Loucy (cell line): ENCODE results near the gene ABLIM1.

Experiments
- H2AFZ ChIP-seq: fragments of 200-600 bp; sonication (generic); 2 replicates; pipeline ENCODE4 v1.6.0; 2016; ENCODE audit warnings: antibody characterized with exemption, mild to moderate bottlenecking, low read length, moderate library complexity
- H3F3A ChIP-seq: fragments of 200-600 bp; 2 replicates; pipeline ENCODE4 v1.6.0; 2016; ENCODE audit warnings: antibody characterized with exemption, low read depth, mild to moderate bottlenecking
- H3K27me3 ChIP-seq: fragments of 200-600 bp; sonication (generic); 2 replicates; pipeline ENCODE4 v1.6.1; 2014; ENCODE audit warnings: low read length, mild to moderate bottlenecking; ENCODE audit not compliant: insufficient read depth, poor library complexity, severe bottlenecking
- H3K36me3 ChIP-seq: fragments of 200-600 bp; sonication (generic); 2 replicates; pipeline ENCODE4 v1.6.1; 2016; ENCODE audit warnings: low read length; ENCODE audit not compliant: insufficient read depth
- H3K4me1 ChIP-seq: fragments of 200-600 bp; sonication (generic); 2 replicates; pipeline ENCODE4 v1.5.1; 2014; ENCODE audit warnings: low read length, mild to moderate bottlenecking; ENCODE audit not compliant: insufficient read depth, poor library complexity, severe bottlenecking
- H3K4me2 ChIP-seq: fragments of 200-600 bp; sonication (generic); 2 replicates; pipeline ENCODE4 v1.6.0; 2014; ENCODE audit warnings: antibody characterized with exemption, low read length, low read depth, mild to moderate bottlenecking; ENCODE audit not compliant: poor library complexity, severe bottlenecking
- H3K4me3 ChIP-seq: fragments of 200-600 bp; sonication (generic); 2 replicates; pipeline ENCODE4 v1.5.1; 2014; ENCODE audit warnings: low read length, mild to moderate bottlenecking, mixed read lengths; ENCODE audit not compliant: poor library complexity, severe bottlenecking
- H3K79me2 ChIP-seq: fragments of 200-600 bp; sonication (generic); 2 replicates; pipeline ENCODE4 v1.6.1; 2014; ENCODE audit warnings: low read length; ENCODE audit not compliant: insufficient read depth
- H3K9ac ChIP-seq: fragments of 200-600 bp; sonication (generic); 2 replicates; pipeline ENCODE4 v1.6.0; 2014; ENCODE audit warnings: mild to moderate bottlenecking, low read depth, low read length, moderate library complexity; ENCODE audit not compliant: poor library complexity, severe bottlenecking
- H3K9me2 ChIP-seq: fragments of 200-600 bp; sonication (generic); replicated peaks from 2 replicates; pipeline ENCODE4 v1.6.1; 2016; ENCODE audit warnings: low read depth, low read length, mixed read lengths
- H3K9me3 ChIP-seq: fragments of 200-600 bp; sonication (generic); 2 replicates; pipeline ENCODE4 v1.6.1; 2014; ENCODE audit warnings: mild to moderate bottlenecking, antibody characterized with exemption, low read length, low read depth; ENCODE audit not compliant: insufficient read depth
- H4K20me1 ChIP-seq: fragments of 200-600 bp; sonication (generic); 2 replicates; pipeline ENCODE4 v1.6.0; 2014; ENCODE audit warnings: antibody characterized with exemption, low read length, mild to moderate bottlenecking; ENCODE audit not compliant: insufficient read depth, poor library complexity, severe bottlenecking
- EZH2phosphoT487 ChIP-seq: fragments of 200-600 bp; IDR thresholded peaks from 2 replicates; pipeline ENCODE4 v1.6.1; 2018; ENCODE audit warnings: antibody characterized with exemption, mild to moderate bottlenecking, moderate library complexity, borderline replicate concordance
- TF ChIP-seq, protein P1 (sequence below): fragments of 200-600 bp; sonication (generic); conservative IDR thresholded peaks from 2 replicates; pipeline ENCODE4 v1.5.1; 2014; ENCODE audit warnings: mild to moderate bottlenecking, antibody characterized with exemption, low read length

Gene ABLIM1

DNA sequence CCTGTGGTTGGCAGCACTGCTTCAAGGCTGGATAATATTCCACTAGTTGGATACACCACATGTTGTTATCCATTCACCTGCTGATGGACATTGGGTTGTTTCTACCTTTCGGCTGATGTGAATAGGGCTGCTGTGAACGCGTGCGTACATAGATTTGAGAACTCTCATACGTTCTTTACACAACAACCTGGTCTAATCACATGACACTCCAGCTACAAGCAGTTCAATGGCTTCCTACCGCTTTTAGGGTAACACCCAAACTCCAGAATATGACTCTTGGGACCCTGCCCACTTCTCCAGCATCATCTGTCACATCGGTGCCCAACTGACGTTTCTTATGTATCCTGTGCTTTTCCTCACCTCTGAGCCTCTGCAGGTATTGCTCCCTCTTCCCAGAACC, 114.6 kb downstream of the ABLIM1 start:
- H3K4me2 ChIP-seq: peak overlapping the region; percentile 74

DNA sequence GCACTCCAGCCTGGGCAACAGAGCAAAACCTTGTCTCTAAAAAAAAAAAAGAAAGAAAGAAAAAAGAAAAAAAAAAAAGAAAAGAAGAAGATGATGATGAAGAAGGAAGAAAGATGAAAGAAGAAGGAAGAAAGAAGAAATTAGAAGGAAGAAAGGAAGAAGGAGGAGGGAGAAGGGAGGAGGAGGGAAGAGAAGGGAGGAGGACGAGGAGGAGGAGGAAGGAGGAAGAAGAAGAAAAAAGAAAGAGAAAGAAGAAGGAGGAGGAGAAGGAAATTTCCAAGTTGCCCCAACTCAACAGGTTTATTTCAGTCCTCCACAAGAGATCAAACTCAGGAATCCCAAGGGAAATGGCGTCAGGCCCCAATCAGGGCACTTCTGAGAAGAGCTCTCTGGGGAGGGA, 115.7 kb downstream of the ABLIM1 start:
- Histone ChIP-seq H3K9ac (no peak overlapping the region), H3K9me2 (no peaks in the 10 kb centered on the region), H2AFZ (no peak overlapping the region), H3F3A (peaks cover 14% of the 10 kb centered on the region), H3K4me3 (no peak overlapping the region), H3K27me3 (no peaks in the 10 kb centered on the region), H3K4me1 (peaks cover 83% of the 10 kb centered on the region), H3K9me3 (no peaks in the 10 kb centered on the region), H3K79me2 (peaks cover 22% of the 10 kb centered on the region), H3K4me2 (no peak overlapping the region), H3K36me3 (peaks cover 57% of the 10 kb centered on the region), H4K20me1 (no peaks in the 10 kb centered on the region)
- TF ChIP-seq EZH2phosphoT487: no peak
- TF ChIP-seq, protein P1, sequence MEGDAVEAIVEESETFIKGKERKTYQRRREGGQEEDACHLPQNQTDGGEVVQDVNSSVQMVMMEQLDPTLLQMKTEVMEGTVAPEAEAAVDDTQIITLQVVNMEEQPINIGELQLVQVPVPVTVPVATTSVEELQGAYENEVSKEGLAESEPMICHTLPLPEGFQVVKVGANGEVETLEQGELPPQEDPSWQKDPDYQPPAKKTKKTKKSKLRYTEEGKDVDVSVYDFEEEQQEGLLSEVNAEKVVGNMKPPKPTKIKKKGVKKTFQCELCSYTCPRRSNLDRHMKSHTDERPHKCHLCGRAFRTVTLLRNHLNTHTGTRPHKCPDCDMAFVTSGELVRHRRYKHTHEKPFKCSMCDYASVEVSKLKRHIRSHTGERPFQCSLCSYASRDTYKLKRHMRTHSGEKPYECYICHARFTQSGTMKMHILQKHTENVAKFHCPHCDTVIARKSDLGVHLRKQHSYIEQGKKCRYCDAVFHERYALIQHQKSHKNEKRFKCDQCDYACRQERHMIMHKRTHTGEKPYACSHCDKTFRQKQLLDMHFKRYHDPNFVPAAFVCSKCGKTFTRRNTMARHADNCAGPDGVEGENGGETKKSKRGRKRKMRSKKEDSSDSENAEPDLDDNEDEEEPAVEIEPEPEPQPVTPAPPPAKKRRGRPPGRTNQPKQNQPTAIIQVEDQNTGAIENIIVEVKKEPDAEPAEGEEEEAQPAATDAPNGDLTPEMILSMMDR: no peak

More for the DNA sequence above, 114.6 kb downstream of the ABLIM1 start:
- Histone ChIP-seq H3K36me3 (peaks cover 63% of the 10 kb centered on the region), H3K4me3 (peak overlapping the region; percentile 63), H3K79me2 (peaks cover 22% of the 10 kb centered on the region), H3F3A (peaks cover 14% of the 10 kb centered on the region), H3K9me3 (no peaks in the 10 kb centered on the region), H2AFZ (no peak overlapping the region), H4K20me1 (no peaks in the 10 kb centered on the region), H3K9ac (peak overlapping the region; percentile 77), H3K27me3 (no peaks in the 10 kb centered on the region), H3K4me1 (peaks cover 72% of the 10 kb centered on the region), H3K9me2 (no peaks in the 10 kb centered on the region)
- TF ChIP-seq EZH2phosphoT487: no peak
- TF ChIP-seq, protein P1: no peak

DNA sequence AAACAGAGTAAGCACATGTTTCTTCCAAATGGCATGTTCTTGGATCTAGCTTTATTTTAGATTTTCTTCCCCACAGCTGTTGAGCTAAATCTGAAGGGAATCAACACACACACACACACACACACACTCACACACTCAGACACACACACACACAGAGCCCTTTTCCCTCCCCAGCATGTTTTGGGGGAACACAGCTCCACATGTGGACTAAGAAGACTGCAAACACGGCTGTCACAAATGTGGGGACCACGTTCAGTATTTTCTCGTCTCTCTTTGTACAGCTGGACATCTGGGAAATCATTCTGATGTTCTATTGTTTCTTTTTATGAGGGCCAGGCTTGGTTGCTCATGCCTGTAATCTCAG, 116.3 kb downstream of the ABLIM1 start:
- no peak for TF ChIP-seq EZH2phosphoT487
- TF ChIP-seq, protein P1: no peak
- peaks cover 24% of the 10 kb centered on the region for H3K79me2 ChIP-seq
- H3K9me2 ChIP-seq: no peaks in the 10 kb centered on the region
- H3K4me2 ChIP-seq: peak overlapping the region; percentile 22
- peaks cover 84% of the 10 kb centered on the region for H3K4me1 ChIP-seq
- H3K9ac ChIP-seq: peak overlapping the region; percentile 39
- no peaks in the 10 kb centered on the region for H3K27me3 ChIP-seq
- H3K9me3 ChIP-seq: no peaks in the 10 kb centered on the region; the same call in 1 of the 2 replicates
- peaks cover 14% of the 10 kb centered on the region for H3F3A ChIP-seq
- peaks cover 57% of the 10 kb centered on the region for H3K36me3 ChIP-seq
- H3K4me3 ChIP-seq: no peak overlapping the region
- H2AFZ ChIP-seq: no peak overlapping the region
- no peaks in the 10 kb centered on the region for H4K20me1 ChIP-seq
